Uterus (tissue), 2 donors: ENCODE data around the gene SIX5.

Experiments
- POLR2A ChIP-seq, 2 donors: fragments of 450-650 bp; IDR thresholded peaks; one replicate each; pipeline ENCODE4 v1.6.1; 2016; ENCODE audit warnings: antibody characterized with exemption in 2 of 2, mild to moderate bottlenecking in 1 of 2, moderate library complexity in 1 of 2
- TF ChIP-seq, protein P1 (sequence below), 4 experiments: fragments of 200-600 bp in 2 of 4; fragments of 450-650 bp in 2 of 4; sonication (generic) in 2 of 4; IDR thresholded peaks; one replicate each; pipeline ENCODE4 v1.5.1; 2016 to 2019; ENCODE audit warnings: antibody characterized with exemption in 4 of 4, mild to moderate bottlenecking in 2 of 4, moderate library complexity in 1 of 4

DNA sequence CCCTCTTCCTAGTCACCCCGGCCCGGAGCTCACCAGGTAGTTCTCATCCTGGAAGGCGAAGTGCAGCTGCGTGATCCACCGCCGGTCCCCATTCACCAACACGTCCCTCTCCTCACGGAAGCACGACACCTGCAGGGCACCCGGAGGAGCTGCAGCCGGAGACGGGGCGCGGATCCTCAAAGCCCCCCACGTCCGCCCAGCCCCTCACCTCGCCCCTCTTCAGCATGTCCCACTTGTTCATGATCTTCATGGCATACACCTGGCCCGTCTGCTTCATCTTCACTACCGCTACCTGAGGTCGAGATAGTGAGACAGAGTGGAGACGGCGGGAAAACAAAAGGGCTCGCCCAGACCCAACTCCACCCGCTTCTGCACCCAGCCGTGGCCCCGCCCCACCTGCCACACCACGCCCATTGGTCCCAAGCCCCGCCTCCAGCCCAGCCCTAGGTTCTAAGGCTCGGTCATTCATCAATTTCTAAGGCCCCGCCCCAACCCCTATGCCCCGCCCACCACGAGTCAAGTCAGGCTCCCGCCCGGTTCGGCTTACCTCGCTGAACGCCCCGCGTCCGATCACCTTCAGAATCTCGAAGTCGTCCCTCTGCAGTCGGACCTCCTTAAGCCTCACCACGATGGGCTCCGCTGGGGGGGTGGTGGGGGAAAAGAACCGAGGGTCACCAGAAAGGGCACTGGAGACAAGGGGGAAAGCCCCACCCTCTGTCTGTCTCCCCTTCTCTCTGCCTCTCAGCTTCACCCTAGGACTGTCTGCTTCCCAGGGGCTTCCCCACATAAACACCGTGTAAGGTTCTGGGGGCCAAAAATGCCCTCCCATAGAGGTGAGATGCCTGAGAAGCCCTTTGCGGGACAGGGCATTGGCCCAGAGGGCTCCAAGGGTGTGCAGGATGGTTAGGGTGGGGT is 10.4 kb upstream of the SIX5 start:
- no peak for TF ChIP-seq POLR2A (IDR thresholded peaks at IDR 0.05)
- TF ChIP-seq, protein P1, sequence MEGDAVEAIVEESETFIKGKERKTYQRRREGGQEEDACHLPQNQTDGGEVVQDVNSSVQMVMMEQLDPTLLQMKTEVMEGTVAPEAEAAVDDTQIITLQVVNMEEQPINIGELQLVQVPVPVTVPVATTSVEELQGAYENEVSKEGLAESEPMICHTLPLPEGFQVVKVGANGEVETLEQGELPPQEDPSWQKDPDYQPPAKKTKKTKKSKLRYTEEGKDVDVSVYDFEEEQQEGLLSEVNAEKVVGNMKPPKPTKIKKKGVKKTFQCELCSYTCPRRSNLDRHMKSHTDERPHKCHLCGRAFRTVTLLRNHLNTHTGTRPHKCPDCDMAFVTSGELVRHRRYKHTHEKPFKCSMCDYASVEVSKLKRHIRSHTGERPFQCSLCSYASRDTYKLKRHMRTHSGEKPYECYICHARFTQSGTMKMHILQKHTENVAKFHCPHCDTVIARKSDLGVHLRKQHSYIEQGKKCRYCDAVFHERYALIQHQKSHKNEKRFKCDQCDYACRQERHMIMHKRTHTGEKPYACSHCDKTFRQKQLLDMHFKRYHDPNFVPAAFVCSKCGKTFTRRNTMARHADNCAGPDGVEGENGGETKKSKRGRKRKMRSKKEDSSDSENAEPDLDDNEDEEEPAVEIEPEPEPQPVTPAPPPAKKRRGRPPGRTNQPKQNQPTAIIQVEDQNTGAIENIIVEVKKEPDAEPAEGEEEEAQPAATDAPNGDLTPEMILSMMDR (IDR thresholded peaks at IDR 0.05), result peak; percentile 36 to 77 (median 64)
